Stimulated activated CD4-positive, alpha-beta T cell treated with anti-CD3 and anti-CD28 coated beads, TNF-alpha, amount 100 ng/mL, for 1 hour (primary cell): Measurements from ENCODE around the gene MRPL28.
A peak's percentile ranks its signal among the peaks of the same experiment; 100 is the strongest.
"Not testable (repeated sequence)": the region's sequence is repeated elsewhere in the genome, so short reads cannot be mapped to it uniquely, and the experiment has no call there.

ENCODE experiments used
- DNase-seq, 3 donors: peaks; one replicate each; pipeline ENCODE4 v3.0.0-alpha.2; 2020; ENCODE audit warnings: low read depth in 3 of 3, low spot score in 1 of 3

The MRPL28 gene

DNA sequence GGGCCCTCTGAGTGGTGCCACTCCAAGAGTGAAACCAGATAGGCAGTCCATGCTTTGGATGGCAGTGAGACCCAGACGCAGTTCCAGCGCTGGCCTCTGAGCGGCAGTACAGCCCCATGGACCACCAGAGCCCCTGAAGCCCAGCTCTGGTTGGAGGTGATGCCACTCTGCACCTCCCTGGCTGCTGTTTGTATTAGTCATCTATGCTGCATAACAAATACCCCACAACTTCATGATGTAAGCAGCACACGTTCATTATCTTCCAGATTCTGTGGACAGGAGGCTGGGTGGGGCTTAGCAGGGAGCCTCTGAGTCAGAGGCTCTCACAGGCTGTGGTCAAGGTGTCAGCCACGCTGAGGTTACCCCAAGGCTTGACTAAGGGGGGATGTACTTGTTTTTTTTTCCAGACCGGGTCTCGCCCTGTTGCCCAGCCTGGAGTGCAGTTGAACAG lies 21.6 kb upstream of the MRPL28 start:
- DNase-seq, result peak; percentile 25 to 59 (median 47)

DNA sequence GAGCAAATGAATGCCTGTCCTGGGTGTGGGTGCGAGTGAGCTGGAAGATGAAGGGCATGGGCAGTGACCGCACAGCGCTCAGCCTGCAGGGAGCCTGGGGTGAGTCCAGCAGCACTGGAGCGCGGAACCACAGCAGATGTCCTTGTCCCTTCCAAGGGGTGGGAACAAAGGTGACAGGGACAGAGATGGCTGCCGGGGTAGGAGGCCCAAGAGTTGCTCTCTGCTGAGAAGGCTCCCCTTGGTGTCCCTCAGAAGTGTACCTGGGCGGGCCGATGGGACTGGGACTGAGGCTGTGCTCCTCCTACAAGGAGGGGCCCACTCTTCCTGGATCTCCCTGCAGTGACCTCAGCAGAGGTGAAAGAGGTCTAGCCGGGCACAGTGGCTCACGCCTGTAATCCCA lies 19.0 kb upstream of the MRPL28 start:
- no peak for DNase-seq

DNA sequence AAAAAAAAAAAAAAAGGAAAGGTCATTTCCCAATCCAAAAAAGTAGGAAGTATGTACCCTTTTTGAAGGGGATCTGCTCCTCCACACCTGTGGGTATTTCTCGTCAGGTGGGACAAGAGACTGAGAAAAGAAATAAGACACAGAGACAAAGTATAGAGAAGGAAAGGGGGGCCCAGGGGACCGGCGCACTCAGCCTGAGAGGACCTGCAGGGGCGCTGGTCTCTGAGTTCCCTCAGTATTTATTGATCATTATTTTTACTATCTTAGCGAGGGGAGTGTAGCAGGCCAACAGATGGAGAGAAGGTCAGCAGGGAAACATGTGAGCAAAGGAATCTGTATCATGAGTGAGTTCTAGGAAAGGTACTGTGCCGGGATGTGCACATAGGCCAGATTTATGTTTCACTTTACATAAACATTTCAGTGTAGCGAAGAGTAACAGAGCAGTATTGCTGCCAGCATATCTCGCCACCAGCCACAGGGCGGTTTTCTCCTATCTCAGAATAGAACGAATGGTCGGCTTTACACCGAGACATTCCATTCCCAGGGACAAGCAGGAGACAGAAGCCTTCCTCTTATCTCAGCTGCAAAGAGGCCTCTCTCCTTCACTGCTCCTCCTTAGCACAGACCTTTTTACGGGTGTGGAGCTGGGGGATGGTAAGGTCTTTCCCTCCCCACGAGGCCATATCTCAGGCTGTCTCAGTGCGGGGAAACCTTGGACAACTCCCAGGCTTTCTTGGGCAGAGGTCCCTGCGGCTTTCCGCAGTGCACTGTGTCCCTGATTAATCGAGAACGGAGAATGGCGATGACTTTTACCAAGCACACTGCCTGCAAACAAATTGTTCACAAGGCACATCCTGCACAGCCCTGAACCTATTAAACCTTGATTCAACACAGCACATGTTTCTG lies 17.7 kb upstream of the MRPL28 start:
- not testable (repeated sequence) for DNase-seq

DNA sequence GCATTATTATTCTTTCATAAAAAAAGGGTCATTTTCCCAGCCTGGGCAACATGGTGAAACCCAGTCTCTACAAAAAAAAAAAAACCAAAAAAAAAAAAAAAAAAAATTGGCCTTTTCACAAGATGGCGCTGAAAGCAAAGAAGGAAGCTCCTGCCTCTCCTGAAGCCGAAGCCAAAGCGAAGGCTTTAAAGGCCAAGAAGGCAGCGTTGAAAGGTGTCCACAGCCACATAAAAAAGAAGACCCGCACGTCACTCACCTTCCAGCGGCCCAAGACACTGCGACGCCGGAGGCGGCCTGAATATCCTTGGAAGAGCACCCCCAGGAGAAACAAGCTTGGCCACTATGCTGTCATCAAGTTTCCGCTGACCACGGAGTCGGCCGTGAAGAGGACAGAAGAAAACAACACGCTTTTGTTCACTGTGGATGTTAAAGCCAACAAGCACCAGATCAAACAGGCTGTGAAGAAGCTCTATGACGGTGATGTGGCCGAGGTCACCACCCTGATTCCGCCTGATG lies 16.4 kb upstream of the MRPL28 start:
- no peak for DNase-seq

DNA sequence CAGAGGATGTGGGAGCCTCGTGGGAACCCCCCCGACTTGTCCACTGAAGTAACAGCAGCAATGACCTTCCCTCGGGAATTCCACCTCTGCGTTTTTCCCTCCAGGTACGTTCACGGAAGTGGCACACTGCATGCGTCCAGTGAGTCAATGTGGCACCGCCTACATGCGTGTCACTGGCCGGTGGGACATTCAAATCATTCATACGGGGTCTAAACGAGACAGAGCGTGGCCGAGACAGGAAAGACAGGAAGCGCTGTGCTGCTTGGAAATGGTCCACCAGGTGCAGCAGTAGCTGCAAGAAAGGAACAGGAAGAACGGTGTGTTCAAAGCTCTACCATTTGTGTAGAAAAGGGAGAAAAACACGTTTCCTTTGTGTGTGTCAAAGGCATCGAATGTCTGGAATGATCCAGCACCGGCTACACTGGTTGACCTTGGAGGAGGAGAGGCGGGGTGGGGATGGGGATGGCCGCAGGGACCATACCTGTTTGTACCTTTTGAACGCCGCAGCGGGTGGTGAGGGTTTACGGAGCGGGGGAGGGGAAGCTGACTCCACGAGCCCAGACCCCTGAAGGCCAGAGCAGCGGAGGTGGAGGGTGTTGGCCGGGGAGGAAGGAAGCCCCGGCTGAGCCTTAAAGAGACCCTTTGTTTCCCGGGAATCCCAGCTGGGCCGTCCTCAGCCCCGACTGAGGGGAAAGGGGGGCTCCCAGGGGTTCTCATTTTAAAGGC lies 13.2 kb upstream of the MRPL28 start:
- no peak for DNase-seq

DNA sequence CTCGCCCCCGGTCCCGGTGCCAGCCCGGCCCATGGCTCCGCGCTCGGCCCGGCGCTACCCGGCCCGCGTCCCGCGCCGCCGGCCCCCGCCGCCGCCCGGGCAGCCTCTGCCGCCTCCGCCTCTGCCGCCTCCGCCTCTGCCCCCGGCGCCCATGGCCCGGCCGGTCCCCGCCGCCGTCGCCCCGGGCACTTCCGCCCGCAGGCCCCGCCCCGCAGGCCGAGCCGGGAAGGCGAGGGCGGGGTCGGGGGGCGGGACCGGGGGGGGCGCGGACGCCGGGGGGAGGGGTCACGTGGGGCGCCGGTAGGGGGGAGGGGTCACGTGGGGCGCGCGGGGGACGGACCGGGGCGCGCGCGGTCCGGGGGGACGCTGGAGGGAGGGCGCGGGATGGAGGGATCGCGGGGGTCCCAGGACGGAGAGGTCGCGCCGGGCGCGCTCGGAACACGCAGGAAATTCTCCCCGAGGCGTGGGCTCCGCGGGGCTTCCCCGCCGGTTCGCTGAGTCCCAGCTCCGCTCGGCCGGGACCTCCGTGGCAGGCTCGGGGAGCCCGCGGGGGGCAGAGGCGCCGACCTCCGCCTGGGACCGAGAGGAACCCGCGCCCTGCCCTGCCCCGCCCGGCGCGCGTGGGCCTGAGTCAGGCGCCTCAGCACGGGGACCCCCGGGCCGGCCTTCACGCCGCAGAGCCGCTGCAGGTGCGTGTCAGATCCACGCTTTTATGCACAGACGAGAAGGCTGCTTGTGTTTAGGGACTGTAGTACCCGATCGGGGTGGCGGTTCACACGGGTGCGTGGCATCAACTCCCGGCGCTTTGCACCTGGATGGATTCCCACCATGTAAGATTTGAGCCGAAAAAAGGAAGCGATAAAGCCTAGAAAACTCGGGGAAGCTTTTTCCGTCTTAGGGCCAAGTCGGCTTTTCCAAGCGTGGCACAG lies 11.7 kb upstream of the MRPL28 start, which contains the start of gene PGAP6:
PGAP6 (minus strand) TSS at position 190 of the 929 bp plus-strand sequence; CDS start at position 33, 157 bp downstream.
- DNase-seq, result peak in 1 of 3 donors; percentile 67

DNA sequence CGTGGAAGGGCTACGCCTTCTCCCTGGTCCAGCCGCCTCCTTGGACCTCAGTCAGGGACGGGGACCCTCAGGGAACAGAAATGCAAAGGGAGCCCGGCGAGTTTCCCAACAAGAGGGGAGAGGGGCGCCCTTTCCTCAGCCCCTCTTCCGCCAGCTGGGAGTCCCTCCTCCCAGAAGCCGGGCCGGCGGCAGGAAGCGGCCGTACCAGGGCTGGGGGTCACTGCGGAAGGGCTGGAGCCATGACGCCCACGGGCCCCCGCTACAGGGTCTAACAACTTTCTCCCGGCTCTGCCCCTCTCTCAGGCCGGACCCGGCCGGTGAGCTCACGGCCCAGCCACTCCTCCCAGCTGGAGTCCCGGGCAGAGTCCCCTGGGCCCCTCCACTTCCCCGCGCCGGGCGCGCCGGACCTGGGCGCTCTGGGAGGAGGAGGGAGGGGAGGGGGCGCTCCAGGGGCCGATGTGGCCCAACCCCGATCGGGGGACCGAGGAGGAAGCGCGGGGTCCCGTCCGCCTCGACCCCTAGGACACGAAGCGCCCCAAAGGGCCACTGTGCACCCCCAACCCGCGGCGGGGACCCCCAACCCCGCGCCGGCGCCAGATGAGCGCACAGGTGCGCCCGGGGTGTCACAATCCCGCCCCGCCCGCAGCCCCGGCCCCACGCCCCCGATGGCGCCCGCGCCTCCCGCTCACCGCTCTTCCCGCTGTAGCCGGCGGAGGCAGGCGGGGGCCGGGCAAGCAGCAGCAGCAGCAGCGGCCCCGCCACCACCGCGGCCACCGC lies 10.9 kb upstream of the MRPL28 start:
- no peak for DNase-seq

DNA sequence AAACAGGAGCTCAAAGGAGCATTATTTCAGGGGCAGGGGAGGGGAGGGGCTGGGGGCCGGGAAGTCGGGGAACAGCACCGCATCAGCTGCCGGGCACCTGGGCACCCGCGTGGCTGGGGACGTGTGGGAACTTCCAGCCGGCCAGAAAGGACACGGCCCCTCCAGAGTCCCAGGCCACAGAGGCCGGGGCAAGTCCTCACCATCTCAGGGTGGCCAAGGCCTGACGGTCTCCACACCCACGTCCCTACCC lies 10.3 kb upstream of the MRPL28 start:
- no peak for DNase-seq

DNA sequence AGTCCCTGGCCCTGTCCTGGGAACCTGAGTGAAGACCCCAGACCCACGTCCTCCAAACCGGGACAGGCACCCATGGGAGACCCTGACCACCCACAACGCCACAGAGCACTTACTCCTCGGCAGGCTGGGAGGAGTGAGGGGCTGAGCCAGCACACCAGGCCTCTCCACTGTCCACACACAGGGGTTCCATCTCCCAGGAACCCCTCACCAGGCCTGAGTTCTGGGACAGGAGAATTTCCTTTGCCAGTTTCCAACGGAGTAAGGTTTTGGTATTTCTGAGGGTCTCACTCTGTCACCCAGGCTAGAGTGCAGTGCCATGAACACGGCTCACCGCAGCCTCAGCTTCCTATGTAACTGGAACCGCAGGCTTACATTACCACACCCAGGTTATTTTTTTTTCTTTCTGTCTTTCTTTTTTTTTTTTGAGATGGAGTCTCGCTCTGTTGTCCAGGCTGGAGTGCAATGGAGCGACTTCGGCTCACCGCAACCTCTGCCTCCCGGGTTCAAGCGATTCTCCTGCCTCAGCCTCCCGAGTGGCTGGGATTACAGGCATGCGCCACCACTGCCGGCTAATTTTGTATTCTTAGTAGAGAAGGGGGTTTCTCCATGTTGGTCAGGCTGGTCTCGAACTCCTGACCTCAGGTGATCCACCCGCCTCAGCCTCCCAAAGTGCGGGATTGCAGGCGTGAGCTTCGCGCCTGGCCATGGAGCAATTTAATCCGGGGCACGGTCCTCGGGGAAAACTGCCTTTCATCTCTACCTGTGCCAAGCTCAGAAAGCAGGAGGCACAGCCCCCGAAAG lies 9.8 kb upstream of the MRPL28 start:
- no peak for DNase-seq

DNA sequence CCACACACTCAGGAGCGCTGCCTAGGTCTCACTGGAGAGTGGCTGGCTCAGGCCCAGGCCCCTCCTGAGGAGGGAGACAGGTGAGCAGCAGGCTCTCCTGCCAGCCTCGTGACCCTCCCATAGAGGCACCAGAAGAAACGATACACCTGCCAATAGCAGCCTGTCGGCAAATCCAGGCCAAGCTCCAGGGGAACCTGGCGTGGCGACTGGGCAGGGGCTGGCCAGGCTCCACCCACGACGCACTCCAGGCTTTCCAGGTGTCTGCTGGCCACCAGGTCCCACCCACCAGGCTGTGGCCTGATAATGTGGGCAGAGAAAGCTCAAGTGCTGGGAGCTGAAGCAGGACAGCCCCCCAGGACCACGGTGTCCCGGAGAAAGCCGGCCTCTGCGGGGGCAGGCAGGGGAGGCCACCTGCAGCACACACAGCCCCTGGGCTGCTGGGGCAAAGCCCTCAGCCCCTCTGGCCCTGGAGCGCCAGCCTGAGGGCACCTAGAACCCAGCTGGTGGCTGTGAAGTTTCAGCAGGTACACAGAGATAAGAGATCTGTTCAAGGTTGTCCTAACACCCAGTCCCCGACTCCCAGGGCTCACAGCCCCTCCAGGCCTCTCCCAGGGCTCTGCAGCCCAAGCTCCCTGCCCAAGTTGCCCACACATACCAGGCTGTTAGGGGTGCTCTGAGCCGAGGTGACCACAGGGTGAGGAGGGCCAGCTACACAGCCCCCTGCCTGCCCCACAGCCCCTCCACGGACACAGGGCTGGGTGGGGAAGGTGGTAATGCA lies 9.0 kb upstream of the MRPL28 start:
- no peak for DNase-seq

DNA sequence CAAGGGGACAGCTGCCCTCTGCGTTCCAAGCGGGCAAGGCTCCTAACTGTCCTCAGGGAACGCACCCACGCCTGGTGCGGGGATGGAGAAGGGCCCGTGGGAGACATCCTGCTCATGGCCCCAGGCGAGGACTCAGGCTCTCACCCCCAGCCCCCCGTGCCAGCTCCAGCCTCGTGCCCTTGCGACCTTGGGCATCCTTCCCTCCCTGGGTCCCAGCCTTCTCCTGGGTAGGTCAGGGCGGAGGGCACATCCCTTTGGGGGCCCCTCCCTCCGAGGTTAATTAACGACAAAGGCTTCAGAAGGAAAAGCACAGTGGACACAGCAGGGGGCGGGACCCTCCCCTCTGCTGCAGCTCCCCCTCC lies 8.5 kb upstream of the MRPL28 start:
- DNase-seq, result no peak

DNA sequence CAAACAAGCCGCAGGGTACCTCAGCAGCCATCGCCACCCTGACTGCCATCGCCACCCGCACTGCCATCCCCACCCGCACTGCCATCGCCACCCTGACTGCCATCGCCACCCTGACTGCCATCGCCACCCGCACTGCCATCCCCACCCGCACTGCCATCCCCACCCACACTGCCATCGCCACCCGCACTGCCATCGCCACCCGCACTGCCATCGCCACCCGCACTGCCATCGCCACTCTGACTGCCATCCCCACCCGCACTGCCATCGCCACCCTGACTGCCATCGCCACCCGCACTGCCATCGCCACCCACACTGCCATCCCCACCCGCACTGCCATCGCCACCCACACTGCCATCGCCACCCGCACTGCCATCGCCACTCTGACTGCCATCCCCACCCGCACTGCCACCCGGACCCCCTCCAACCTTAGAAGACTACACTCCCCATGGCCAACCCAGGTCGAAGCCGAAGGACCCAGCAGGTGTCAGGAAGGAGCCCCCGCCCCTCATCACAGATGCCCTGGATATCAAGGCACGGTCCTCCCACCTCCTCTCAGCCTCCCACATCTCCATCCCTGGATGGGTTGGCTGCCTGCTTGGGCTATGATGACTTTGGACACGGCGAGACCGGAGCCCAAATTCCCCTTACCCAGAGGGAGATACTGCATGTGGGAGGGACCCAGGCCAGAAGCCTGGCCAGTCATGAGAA lies 7.9 kb upstream of the MRPL28 start:
- DNase-seq, result not testable (repeated sequence)

DNA sequence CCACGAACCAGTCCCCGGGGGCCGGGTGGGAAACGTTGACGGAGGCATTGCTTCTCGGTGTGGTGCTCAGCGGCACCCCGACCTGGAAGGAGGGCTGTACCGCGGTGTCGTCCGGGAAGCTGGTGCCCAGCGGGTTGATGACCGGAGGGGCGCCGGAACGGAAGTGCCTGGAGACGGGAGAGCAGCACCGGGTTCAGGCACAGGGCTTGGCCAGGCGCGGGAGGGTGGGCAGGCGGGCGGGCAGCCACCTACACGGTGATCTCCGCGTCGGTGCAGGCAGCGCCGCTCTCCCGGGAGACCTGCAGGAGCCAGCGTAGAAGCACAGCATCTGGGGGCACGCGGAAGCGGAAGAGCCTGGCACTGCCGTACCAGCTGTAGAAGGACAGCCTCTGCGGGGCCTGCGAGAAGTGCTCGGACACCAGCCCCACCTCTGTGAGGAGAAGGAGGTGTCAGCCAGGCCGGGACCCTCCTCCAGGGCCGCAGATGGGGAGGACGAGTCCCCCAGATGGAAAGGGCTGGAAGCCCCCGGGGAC lies 7.1 kb upstream of the MRPL28 start:
- no peak for DNase-seq

DNA sequence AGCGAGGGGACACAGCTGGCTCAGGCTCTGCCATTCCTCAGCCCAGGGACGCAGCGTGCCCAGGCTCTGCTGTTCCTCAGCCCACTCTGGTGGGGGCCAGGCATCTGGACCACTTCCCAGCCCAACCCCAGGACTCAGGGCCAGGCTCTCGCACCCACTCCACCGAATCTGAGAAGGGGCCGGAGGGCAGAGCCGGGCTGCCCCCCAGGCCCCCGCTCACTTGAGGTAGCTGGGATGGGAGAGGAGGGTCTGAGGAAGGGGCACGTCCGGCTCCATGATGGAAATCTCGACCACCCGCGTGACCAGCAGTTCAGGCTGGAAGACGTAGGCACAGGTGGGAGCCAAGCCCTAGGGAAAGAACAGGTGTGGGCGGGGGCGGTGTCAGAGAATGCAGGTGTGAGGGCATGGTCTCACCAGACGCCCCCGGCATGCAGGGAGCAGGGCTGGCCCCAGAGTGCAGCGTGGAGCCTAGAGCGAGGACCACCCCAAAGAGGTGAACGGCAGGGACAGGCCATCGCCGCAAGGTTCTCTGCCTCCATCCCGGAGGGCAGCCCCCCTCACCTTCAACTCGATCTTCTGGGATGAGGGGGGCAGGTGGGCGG lies 6.6 kb upstream of the MRPL28 start:
- no peak for DNase-seq

DNA sequence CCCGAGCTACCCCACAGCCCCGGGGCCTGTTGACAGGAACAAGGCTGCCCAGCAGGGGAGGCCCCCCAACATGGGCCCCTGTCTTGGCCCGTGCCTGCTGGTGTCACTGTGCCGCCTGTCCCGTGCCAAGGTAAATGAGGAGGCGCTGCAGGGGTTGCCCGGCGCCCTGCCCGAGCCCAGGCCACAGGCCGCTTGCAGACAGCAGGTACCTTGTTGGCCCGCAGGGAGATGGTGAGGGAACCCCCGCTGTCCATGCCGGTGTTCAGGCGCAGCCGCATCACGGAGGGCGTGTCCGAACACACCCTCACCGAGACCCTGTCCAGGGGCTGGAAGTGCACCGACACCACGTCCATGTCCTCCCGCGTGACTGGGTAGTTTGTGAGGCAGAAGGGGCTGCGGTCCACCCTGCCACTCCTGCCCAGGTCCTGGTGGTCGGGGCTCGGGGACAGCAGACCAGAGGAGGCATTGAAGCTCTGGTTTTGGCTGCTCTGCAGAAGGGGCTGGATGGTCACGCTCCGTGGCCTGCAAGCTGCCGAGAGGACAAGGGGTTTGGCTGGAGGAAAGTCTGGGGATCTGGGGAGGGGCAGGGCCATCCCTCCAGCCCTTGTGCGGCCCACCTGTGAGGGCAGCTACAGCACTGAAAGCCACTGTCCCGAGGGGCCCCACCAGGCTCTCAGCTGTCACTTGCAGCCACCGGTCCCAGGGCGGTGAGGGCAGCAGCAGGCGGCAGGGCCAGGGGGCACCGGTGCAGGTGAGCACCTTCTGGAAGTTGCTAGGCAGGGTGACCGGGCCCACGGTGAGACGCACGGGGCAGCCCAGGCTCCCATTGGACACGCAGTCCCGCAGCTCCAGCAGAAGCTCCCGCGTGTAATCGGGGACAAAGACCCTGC lies 5.8 kb upstream of the MRPL28 start:
- no peak for DNase-seq

DNA sequence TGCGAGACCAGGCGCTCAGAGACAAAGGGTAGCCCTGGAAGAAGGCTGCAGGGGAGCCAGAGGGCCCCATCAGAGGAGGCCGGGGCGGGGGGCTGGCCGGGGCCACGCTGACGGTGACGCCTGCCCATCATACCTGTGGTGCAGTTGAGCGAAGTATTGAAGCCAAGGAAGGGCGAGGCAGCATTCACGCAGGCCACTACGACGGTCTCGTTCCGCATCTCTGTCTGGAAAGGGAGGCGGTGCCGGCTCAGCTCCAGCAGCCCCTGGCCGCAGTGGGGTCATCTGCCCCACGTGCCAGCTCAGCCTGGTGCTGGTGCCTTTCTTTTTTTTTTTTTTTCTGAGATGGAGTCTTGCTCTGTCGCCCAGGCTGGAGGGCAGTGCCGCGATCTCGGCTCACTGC lies 4.9 kb upstream of the MRPL28 start:
- no peak for DNase-seq

DNA sequence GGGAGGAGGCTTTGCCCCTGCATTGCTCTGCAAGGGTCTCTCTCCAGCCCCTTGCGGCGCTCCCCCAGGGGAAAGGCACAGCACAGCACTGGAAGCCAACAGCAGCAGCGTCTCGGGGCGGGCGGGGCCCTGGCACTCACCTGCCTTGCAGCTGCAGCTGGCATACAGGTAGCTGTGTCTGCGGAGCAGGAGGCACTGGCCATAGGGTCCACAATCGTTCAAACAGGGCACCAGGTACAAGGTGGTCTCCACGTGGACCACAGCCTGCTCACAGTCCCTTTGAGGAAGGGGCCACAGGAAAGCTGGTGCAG lies 4.2 kb upstream of the MRPL28 start:
- no peak for DNase-seq
